C4-2B (cell line): ENCODE data around the gene FOCAD.

Experiments
- ZFX ChIP-seq: fragments of 450-650 bp; IDR thresholded peaks from 2 replicates; pipeline ENCODE4 v1.6.1; 2017
- TF ChIP-seq, protein P1 (sequence below): fragments of 450-650 bp; conservative IDR thresholded peaks from 2 replicates; pipeline ENCODE4 v1.5.1; 2017; ENCODE audit warnings: mild to moderate bottlenecking

DNA sequence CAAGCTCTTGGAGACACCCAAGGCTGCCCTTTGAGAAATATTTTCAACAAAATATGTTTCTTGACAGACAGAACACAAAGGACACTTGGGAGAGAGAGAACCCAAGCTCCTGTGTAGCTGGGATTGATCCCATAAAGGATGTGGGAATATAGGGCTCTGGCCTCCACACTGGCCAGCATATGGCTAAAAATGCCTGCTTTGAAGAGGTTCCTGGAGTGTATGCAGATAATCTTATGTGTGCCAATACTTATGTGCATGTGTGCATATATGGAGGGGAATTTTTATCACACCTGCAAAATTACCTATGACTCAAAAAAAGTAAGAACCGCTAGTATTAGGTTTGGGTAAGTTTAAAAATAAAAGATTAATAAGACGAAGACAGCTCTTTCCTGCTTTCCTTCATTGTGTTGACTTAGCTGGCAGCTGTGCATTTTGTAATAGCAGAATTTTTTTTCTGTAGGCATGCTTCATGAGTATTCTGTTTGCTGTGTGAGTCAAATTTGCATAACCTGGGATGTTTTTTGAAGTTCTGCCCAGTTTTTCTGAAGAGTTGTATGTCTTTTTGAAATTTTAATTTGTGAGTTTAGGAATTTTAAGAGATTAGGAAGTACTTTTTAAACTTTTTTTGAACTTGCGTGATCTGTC is 304.7 kb downstream of the FOCAD start:
- TF ChIP-seq, protein P1, sequence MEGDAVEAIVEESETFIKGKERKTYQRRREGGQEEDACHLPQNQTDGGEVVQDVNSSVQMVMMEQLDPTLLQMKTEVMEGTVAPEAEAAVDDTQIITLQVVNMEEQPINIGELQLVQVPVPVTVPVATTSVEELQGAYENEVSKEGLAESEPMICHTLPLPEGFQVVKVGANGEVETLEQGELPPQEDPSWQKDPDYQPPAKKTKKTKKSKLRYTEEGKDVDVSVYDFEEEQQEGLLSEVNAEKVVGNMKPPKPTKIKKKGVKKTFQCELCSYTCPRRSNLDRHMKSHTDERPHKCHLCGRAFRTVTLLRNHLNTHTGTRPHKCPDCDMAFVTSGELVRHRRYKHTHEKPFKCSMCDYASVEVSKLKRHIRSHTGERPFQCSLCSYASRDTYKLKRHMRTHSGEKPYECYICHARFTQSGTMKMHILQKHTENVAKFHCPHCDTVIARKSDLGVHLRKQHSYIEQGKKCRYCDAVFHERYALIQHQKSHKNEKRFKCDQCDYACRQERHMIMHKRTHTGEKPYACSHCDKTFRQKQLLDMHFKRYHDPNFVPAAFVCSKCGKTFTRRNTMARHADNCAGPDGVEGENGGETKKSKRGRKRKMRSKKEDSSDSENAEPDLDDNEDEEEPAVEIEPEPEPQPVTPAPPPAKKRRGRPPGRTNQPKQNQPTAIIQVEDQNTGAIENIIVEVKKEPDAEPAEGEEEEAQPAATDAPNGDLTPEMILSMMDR = no peak
- no peak for TF ChIP-seq ZFX
